Lung microvascular endothelial cell (primary cell): ENCODE data around the gene DCAF6. TPM values are rescaled to one million over a fixed set of nuclear protein-coding genes. Genes with fewer than 3 reads are reported as not detected.
A peak's percentile ranks its signal among the peaks of the same experiment; 100 is the strongest.

ENCODE experiments used
- DNase-seq, 2 donors: peaks; one replicate each; pipeline versions ENCODE4 v3.0.0 to v3.0.0-alpha.2; 2010; ENCODE audit warnings: low read depth in 2 of 2
- total RNA-seq: library from RNA; depleted of rRNA; stranded (reverse); fragments of >200 nt; gene quantifications from 2 replicates; pipeline ENCODE4 v1.2.1, GENCODE V29; 2014

Gene DCAF6
- total RNA-seq, 1 donor from 2014 or later, result 37.5 TPM

DNA sequence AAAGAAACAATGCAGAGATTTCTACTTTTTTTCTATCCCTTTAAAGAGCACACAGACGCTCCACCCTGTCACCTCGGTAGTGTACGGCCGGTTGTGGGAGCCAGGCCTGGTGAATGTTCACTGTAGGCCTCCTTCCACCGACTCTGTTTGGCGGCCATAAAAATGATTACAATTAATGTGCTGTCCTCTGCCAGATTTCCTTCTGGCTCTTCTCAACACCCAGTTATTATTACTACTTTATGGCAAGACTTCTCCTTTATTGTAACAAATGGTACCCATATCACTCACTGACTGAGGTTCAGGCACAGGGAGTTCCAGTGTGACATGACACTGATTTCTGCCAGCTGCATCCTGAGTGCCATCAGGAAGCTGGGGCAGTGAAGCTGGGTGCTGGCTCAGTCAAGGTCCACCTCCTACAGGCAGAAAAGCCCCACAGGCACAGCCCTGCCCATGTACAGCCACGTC is 162.9 kb downstream of the DCAF6 start:
- no peak for DNase-seq

DNA sequence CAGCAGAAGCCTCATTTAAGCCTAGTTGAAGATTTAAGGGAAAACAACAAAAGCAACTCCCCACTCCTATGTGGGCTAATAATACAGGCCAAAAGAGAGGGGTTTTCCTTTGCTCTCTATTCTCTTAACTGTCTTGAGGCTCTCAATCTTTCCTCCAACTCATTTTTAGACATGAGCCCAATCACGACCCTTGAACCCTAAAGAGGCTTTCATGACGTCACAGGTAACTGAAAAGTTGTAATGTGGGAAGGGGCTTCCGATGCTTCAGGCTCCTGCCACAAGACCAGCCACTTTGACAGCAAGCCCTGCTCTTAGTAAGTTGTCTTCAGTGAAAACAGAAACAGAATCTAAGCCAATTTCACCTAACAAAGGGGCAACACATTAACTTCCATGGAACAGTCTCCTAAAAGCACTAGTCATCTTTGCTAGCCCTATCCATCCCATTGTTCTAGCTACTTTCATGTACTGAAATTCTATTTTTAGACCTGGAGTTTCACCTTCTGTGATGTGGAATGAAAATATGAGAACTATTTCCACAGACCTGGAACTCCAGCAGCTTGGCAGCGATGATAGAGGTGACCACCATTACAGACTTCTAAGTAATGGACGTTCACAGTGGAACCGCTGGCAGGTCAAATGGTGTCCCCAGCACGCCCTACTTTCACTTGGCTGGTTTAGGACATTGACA is 164.0 kb downstream of the DCAF6 start:
- peak in 1 of 2 donors; percentile 46 for DNase-seq

DNA sequence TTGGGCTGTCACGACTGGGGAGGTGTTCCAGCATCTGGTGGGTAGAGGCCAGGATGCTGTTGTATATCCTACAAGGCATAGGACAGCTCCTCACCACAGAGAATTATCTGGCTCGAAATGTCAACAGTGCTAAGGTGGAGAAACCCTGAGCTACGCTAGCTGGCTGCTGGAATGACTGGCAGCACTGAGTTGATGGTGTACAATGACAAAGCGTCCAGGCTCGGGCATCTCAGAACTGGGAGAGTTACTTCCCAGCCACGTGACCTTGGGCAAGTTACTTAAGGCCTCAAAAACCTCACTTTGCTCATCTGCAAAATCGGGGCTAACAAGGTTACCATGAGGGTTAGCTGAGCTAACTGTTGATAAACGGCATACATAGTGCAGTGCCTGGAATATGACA is 164.9 kb downstream of the DCAF6 start:
- DNase-seq, result no peak

DNA sequence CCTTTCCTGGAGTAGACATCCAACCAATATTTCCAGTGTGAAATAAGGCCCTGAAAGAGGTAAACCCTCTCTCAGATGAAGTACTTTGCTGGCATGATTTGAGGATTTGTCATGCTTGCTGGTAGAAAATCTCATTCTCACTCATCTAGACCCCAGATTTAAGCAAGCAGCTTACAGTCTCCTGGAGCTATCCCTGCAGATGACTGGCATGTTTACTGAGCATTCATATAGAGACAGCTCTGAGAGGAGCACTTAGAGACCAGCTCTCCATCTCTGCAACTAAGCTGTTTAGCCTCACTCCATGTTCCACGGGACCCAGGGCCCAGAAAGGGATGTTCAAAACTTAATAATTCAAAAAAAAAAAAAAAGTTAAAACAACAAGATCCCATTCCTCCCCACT is 166.0 kb downstream of the DCAF6 start:
- DNase-seq, result no peak

DNA sequence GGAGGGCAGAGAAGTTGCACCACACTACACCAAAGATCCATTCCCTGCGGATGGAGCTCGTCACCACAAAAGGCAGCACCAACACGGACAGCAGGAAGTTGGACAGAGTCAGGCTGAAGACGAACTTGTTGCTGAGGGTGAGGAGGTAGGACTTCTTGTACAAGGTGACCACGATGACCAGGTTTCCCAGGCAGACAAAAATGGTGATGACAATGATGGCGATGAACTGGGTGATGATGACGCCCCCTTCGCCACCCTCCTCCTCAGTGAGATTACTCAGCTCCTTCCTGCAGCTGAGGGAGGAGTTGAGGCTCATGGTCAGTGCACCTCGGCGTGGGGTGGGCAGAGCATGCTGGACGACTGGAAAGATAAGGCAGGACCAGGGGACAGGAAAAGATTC is 168.1 kb downstream of the DCAF6 start:
- no peak for DNase-seq

DNA sequence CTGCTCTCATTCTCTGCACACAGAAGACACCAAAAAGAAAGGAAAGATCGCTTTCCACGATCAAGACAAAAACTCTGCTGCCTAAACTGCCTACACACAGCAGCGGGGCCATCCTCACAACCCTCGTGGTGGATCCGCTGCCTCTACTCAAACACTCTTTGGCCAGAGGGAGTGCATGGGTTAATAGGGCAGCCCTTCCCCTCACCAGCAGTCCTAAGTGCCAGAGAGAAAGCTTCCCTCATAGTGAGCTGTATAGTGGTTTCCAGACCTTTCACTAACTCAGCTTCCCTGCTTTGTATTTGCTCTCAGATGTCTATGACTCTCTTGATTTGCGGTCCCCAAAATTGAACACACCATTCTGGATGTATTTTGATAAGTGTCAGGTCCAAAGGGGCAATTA is 169.4 kb downstream of the DCAF6 start:
- no peak for DNase-seq

DNA sequence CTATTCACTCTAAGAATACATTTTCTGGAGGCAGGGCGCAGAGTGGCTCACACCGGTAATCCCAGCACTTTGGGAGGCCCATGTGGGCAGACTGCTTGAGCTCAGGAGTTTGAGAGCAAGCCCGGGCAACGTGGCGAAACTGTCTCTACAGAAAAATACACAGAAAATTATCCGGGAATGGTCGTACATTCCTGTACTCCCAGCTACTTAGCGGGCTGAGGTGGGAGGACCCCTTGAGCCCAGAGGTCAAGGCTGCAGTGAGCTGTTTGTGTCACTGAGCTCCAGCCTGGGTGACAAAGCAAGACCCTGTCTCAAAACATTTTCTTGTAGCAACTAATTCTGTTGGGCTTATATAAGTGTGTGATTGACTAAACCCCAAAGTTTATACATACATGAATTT is 169.8 kb downstream of the DCAF6 start:
- DNase-seq, result no peak

DNA sequence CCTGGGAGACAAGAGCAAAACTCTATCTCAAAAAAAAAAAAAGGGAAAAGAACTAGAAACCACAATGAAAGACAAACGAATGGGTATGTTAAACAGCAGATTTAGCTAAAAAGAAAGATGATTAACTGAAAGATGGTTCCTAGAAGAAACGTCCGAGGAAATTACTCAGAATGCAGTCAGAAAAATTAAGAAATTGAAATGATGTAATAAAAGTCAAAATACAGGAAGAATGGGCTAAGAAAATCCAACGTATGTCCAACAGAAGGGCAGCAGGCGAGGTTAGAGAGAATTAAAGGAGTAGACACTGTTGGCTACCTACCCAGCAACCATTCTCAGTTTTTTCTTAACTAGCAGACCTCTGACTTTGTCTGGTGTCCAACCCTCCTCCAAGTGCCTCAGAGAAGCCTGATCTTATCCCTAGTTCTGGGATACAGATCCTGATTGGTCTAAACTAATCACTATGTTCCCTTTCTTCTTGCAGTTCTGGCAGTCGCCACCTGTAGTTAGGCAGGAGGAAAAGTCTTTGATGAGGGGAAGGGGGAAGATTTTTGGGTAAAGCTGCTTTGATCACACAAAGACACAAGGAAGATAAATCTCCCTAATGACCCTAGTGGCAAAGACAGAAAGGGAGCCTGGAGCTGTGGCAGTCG is 174.5 kb downstream of the DCAF6 start:
- peak in 1 of 2 donors; percentile 13 for DNase-seq

DNA sequence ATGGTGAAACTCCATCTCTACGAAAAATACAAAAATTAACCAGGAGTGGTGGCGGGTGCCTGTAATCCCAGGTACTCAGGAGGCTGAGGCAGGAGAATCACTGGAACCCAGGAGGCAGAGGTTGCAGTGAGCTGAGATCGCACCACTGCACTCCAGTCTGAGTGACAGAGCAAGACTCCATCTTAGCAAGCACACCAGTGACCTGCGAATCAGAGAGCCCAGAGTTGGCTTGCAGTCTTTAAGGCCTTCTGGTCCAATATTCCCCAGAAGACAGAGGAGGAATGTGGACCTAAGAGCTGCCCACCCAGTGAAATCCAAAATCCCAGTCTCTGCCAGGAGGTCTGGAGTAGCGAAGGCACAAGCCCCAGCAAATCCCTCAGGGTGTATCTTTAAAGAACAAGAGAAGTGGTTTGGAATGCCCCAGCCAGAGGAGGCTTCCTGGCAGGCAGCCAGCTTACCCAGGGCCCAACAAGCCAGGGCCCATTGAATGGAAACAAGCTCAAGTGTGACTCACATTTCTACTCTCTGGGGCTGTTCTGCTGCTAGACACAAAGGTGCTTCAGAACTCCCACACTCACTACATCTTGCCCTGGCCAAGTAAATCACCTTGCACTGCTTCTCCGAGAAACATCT is 176.3 kb downstream of the DCAF6 start:
- peak; percentile 53 to 84 for DNase-seq

DNA sequence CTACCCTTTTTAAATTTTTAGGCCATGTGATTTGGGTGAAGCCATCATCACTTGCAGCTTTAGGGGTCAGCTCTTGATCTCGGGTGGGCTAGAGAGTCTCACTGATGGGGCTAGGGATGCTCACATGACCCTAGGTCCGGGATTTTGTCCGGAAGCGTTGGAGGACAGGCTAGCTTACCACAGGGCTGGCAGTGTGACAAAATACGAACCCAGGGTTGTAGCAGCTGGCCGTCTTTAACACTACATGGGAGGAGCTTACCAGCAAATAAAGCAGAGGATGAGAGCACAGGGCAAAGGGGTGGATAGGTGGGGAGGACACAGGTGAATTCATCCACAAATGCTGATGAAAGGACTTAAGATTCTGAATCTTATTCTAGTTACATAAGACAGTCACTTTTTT is 178.4 kb downstream of the DCAF6 start:
- no peak for DNase-seq

DNA sequence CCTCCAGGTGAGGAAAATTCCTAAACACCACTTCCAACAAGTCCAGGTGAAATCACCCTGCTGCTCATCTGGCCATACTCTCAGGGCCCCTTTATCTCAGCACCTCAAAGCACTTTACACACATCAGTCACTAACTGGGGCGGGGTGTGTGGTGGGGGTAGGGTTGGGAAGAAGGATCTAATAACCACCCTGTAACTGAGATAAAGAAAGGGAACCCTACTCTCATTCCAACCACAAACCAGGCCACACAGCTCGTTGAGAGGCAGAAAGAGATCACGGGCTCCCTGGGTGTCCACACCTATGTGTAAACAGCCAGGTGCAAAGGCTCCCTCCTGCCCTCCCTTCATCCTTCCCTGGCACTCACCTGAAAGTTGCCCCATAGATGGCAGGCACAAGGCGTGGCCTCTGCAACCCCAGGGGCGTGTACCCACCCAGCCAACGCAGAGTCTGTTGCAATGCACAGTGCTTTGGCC is 179.9 kb downstream of the DCAF6 start:
- no peak for DNase-seq

DNA sequence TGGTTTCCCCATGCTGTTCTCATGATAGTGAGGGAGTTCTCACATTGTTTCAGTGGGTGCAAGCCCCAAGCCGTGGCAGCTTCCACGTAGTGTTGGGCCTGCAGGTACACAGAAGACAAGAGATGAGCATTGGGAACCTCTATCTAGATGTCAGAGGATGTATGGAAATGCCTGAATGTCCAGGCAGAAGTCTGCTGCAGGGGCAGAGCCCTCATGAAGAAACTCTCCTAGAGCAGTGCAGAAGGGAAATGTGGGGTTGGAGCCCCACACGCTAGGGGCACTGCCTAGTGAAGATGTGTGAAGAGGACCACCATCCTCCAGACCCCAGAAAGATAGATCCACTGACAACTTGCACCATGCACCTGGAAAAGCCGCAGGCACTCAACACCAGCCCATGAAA is 183.3 kb downstream of the DCAF6 start:
- DNase-seq, result no peak

DNA sequence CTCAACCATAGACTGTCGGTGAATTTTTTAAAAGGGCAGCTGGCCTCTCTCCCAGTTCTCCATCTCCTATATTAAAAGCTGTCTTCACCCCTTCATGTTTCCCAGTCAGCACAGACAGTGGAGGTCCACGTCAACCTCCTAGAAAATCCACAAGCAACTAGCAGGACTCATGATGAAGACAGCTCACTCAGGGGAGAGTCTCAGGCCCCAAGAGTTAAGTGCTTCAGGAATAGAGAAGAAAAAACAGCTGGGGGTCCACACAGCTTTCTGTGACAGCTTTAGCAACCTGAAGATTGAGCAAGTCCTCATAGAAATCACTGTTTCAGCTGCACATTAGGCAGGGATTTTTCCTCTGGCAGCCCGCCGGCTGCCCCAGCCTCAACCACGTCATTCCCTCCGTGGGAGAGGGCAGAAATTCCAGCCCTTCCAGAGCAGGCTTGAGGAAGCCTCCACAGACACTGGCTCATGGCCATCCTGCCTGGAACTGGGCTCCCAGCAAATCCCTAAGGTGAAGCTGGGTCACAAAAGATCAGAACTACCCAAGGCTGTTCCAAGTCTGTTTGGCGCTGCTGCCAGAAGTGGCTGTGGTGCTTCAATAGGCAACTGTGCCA is 185.0 kb downstream of the DCAF6 start:
- DNase-seq, result no peak

DNA sequence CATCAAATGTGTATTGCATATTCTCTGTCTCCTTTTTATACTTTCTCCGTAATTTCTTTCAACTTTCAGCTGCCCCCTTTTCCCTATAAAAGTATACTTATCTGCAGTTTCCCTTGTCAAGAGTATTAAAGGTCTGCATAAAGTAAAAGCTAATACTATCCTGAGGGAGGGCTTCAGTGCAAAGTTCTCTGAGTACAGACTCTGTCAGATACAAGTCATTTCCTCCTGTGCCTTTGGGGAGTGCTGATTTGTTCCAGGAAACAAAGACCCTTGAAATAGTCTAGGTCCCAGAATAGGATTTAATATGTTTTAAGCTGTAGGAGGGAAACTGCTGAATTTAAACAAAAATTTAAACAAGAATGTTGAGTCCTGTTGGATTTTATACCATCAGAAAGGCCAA is 188.6 kb downstream of the DCAF6 start:
- DNase-seq, result no peak

Other genes starting within 250 kb of the DCAF6 start
- gene MPZL1, start 214.7 kb upstream of the DCAF6 start, total RNA-seq, result 77.8 and 85.1 TPM in 2 replicates
- gene ADCY10, start 22.5 kb upstream of the DCAF6 start, total RNA-seq, result not detected in 2 replicates
- 19.0 and 19.6 TPM in 2 replicates for gene MPC2, start 389 bp downstream of the DCAF6 start, total RNA-seq
- 9.5 and 11.6 TPM in 2 replicates for gene GPR161, start 200.2 kb downstream of the DCAF6 start, total RNA-seq
- 25.5 and 30.0 TPM in 2 replicates for gene TIPRL, start 242.3 kb downstream of the DCAF6 start, total RNA-seq